Measurements from ENCODE around the gene STAT5B. TPM values are rescaled to one million over a fixed set of nuclear protein-coding genes. Genes with fewer than 3 reads are reported as not detected.

The STAT5B gene
- total RNA-seq, 1 experiment from 2014 or later = 42.9 TPM

GRCh38 chr17:42325026-42325425 lies 48.8 kb upstream of the STAT5B start:
- Mint-ChIP-seq H3K4me3 (no peak overlapping the region), H3K27ac (no peak overlapping the region; a peak in 1 of 7 replicates), H3K36me3 (ENCODE audit: insufficient read depth in 1 of 3, low read depth in 3 of 3) (peaks cover 46 to 72% (median 52%) of the 10 kb centered on the region in 3 experiments; a peak in 6 of 7 replicates), H3K9me3 (no peaks in the 10 kb centered on the region), H3K4me1 (peaks cover 33 to 38% of the 10 kb centered on the region in 2 experiments), H3K27me3 (ENCODE audit: low read depth) (no peaks in the 10 kb centered on the region)
- Histone ChIP-seq H3K79me1 (ENCODE audit: insufficient read depth, low read depth, low read length, poor library complexity, severe bottlenecking) (no peaks in the 10 kb centered on the region), H3K14ac (ENCODE audit: insufficient read depth, low read length) (no peak overlapping the region), H2BK5ac (ENCODE audit: insufficient read length, low read length) (no peak overlapping the region), H4K8ac (replicated peaks; ENCODE audit: insufficient read length, low read depth, low read length) (no peak overlapping the region), H3K4ac (ENCODE audit: low read depth, low read length) (no peak overlapping the region), H3K9ac (ENCODE audit: extremely low read depth, insufficient read length, low read length) (no peak overlapping the region), H2AK5ac (ENCODE audit: insufficient read length, low read length) (no peak overlapping the region), H2AFZ (ENCODE audit: low read length) (no peak overlapping the region), H4K5ac (ENCODE audit: insufficient read length, low read depth, low read length) (no peak overlapping the region), H3K4me1 (ENCODE audit: insufficient read depth, low read length) (peaks cover 3% of the 10 kb centered on the region; the same call in 1 of the 2 replicates), H3K9me3 (ENCODE audit: control insufficient read depth, low read depth, low read length) (no peaks in the 10 kb centered on the region), H3K79me2 (ENCODE audit: insufficient read depth, low read length) (no peaks in the 10 kb centered on the region), H3T11ph (ENCODE audit: low read length) (no peak overlapping the region), H4K91ac (ENCODE audit: insufficient read length, low read depth, low read length) (no peak overlapping the region), H2BK15ac (ENCODE audit: low read depth, low read length) (no peak overlapping the region), H3K23ac (ENCODE audit: insufficient read length, low read depth, low read length) (no peak overlapping the region), H2BK120ac (ENCODE audit: low read depth, low read length, poor library complexity, severe bottlenecking) (no peak overlapping the region), H3K56ac (ENCODE audit: insufficient read length, low read depth, low read length) (no peak overlapping the region), H4K20me1 (ENCODE audit: control insufficient read depth, insufficient read depth, insufficient read length) (no peaks in the 10 kb centered on the region), H3K23me2 (ENCODE audit: insufficient read length, low read depth, low read length, poor library complexity, severe bottlenecking) (no peaks in the 10 kb centered on the region), H3K18ac (ENCODE audit: insufficient read length, low read depth, low read length) (no peak overlapping the region), H3K4me2 (ENCODE audit: insufficient read depth, insufficient read length, low read length) (no peak overlapping the region), H2BK20ac (ENCODE audit: low read depth, low read length, poor library complexity, severe bottlenecking) (no peak overlapping the region), H2BK12ac (ENCODE audit: insufficient read length, low read depth, low read length) (no peak overlapping the region), H3K27me3 (ENCODE audit: insufficient read depth, low read length) (no peaks in the 10 kb centered on the region), H3K27ac (ENCODE audit: insufficient read length, low read depth, low read length) (no peak overlapping the region)
- TF ChIP-seq CTCF (conservative IDR thresholded peaks at IDR 0.05) = no peak
- DNase-seq = no peak
- no CpG with 5 or more reads among the region's 7 CpGs for WGBS (ENCODE audit: extremely low coverage, insufficient read length, low lambda C conversion rate)

Data from H9 (cell line).